ENCODE results near the gene ARL11.

The ARL11 gene

DNA sequence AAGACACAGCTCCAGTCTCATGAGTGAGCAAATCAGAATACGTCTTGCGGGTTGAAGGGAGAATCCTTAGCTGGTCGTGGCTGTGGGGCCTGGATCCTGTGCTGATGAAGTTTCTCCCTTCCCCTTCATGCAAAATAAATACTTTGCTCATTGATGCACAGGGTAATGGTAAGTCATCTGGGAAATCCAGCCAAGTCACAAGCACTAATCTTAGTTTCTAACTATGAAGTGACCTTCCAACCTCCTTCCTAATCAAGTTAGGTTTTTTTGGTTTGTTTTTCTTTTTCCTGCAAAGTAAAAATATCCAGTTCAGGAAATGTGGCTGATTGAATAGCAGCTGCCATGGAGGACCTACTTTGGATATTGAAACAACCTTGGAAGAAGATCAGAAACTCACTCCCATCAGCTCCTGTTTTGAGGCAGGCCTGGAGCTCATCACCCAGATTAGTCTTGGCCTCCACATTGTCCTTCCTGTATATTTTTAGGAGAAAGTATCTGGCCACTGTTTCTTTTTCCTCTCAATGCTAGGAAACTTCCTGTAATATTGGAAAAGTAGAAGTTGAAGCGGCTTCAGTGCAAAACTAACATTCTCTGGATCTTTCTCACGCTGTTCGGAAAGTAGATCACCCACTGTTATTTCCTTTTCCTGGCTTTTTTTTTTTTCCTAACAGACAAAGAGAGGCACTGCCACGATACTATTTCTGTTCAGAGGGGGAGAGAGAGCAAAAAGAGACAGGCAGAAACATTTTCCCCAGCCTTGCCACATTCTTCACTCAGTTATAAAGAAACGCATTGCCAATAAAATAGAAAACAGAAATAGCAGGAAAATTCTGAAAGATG is 12.3 kb upstream of the ARL11 start:
- DNase-seq = no peak

GRCh38 chr13:49616676-49617065 is 11.6 kb upstream of the ARL11 start:
- no peak for DNase-seq

DNA sequence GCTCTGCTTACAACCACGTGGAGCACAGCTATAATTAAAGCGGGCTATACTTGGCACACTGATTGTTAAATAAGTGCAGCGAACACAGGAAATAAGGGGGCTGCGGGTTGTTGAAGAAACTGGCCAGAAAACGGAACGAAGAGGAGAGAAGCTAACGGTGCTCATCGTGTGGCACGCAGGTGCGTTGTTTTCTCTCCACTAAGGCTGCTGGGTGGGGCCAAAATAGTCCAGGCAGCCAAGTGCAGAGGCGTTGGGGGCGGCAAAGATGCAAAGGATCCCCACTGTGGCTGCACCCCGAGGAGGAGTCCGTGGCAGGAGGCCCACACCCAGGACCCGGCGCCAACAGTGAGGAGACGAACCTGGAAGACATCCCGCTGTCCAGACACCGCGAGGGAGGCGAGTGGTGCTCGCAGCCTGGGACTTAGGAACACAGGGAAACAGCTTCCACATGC is 8.1 kb upstream of the ARL11 start:
- no peak for DNase-seq

GRCh38 chr13:49622174-49622946 is 5.9 kb upstream of the ARL11 start:
- no peak for DNase-seq

DNA sequence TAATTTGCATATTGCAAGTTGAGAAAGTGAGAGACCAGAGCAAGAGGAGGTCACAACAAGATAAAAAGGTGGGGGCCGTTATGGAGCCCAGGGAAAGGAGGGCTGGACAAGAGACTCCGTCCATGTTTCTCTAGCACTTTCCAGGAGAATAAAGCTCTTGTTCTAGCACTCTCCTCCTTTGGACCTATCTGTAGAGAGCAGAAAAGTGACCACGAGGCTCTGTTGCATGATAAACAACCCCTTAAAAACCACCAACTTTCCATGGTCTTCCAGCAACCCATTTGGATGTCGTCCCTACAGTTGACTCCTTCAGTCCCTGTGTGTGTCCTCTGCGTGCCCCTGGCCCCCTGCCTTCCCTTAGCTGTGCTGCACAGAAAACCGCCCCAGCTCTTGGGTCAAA is 4.1 kb upstream of the ARL11 start:
- DNase-seq = no peak

- DNase-seq = peak; percentile 69 to 71
These were observed 2.8 kb upstream of the ARL11 start for GRCh38 chr13:49625392-49626079.

GRCh38 chr13:49629196-49629938 is 1.1 kb downstream of the ARL11 start:
- peak in 1 of 2 donors; percentile 22 for DNase-seq

- DNase-seq = no peak
These were observed 1.6 kb downstream of the ARL11 start for GRCh38 chr13:49629947-49630346.

GRCh38 chr13:49630580-49630979 is 2.3 kb downstream of the ARL11 start:
- no peak for DNase-seq

- DNase-seq = no peak
These were observed 3.8 kb downstream of the ARL11 start for GRCh38 chr13:49632156-49632555.

DNA sequence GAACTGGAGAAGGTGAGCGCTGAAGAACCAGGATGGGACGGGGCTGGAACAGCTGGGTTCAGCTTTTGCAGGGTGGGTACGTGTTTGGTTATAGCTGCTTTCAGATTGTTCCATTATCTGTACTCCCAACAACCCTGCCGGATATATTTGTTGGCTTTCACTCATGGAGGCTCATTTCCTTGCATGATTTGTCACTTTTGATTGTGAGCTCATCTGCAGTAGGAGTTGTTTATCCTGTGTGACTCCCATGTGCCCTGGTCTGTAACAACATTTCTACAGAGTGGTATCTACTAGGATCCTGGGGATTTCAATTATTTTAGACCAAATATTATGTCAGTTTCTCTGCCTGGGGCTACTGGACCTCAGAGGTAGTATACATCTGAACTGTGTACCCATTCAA is 5.4 kb downstream of the ARL11 start:
- peak; percentile 24 to 48 for DNase-seq

- peak; percentile 63 to 78 for DNase-seq
These were observed 7.5 kb downstream of the ARL11 start for GRCh38 chr13:49635599-49636433.

GRCh38 chr13:49636705-49637104 is 8.4 kb downstream of the ARL11 start:
- no peak for DNase-seq

DNA sequence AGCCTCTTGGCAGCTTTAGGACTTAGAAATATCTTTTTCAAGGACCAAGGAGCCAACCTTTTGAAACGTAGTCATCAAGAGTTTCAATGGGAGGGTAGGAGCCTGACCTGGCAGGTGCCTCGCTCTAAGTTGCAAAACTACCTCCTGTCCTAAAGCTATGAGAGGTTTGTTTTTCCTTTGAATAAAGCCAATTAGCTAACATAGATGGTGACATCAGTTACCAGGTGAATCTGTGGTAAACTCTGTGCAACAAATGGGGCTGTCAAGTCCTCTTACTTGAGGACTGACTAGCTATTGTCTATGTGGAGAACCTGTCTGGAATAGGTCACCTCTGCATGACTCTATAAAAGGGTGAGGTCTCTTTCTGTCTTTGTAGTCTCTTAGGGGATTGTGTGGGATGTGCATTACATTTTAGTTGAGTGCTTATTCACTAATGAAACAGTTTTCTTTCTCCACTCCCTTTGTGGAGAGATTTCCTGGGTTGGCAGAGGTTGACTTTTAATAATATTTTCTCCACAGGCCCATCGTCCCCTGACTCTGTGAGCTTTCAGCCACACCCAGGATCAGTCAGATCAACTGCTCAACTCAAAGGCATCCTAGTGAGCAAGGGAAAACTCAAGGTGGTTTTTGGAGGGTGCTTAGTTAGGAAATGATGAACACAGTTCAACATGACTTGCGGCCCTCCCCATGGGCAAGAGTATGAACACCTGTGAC is 9.9 kb downstream of the ARL11 start:
- DNase-seq = no peak

- no peak for DNase-seq
These were observed 10.4 kb downstream of the ARL11 start for GRCh38 chr13:49638744-49639072.

DNA sequence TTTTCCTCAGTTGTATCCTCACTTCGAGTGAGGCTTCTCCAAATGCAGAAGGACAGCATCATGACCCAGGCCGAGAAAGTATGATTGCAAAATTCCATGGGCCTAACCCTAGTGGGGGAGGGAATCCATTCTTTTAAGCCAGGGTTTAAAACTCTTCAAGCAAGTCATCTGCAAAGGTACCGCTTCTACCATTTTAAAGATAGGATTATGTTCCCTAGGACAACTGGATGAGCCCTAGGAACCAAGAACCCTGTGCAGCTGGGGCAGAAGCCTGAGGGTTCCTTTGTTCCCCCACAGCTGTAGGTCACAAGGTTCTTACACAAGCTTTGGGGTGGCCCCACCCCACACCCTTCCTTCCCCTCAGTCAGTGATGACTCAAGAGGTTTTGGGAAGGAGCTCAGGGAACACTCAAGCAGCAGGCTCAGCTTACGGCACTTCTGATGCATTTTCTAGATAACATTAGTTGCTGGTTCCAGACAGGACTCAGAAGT is 13.5 kb downstream of the ARL11 start:
- peak; percentile 97 for DNase-seq

DNA sequence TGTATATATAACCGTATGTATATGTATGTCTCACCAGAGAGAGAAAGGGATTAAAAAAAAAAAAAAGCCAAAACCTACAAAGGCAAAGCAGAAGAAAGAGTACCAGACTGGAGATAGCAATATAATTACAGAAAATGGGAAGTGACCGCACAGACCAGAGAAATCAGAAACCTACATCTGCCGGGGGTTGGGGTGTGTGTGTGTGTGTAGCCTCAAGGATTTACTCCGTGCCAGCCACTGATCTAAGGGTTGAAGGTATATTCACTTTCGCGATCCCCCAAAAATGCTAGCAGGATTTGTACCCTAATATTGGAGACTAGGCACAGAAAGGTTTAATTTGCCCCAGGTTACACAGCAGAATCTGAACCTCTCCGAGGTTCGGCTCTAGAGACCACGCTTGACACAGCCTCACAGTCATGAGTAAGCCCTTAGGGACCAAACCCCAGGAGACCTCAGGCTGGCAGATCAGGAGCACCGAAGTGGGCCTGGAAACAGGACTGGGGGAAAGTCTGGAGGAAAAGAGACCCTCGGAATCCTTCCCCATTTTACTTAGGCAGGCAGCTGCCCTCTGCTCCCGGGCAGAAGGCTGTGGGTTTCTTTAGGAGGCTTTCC is 14.8 kb downstream of the ARL11 start:
- DNase-seq = peak; percentile 63

GRCh38 chr13:49645451-49645850 is 17.1 kb downstream of the ARL11 start:
- DNase-seq = no peak

- no peak for DNase-seq
These were observed 18.4 kb downstream of the ARL11 start for GRCh38 chr13:49646688-49647087.

DNA sequence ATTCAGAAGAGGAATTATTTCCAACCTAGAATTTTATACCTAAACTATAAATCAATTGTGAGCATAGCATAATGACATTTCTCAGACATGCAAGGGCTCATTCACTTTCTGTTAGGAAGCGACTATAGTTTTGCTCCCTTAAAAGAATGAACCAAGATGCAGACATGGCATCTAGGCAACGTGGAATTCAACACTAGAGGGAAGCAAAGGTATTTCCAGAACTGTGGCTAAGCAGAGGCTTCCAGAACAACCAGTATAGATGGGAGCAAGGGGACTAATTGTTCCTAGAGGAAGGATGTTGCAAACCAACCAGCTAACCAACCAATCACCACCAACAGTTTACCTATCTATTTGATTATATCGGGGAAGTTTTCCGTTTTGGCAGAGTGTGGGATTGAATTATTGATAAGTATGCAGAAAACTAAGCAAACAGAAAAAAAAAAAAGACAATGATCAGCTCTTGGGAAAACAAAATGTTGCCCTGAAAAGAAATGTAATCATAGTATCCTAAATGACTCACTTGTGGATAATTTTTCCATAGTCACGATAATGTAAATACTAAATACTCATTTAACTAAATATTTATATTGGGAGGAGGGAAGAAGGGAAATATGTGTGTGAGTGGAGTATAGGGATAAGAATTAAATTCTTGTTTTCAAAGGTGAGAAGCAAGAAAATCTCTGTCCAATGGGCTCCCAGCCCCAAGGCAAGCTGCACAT is 21.1 kb downstream of the ARL11 start:
- DNase-seq = no peak

Measured in inflammatory macrophage (primary cell).